ENCODE results near the gene PTPRS.
"Not testable (repeated sequence)": the region's sequence is repeated elsewhere in the genome, so short reads cannot be mapped to it uniquely, and the experiment has no call there.

The PTPRS gene

DNA sequence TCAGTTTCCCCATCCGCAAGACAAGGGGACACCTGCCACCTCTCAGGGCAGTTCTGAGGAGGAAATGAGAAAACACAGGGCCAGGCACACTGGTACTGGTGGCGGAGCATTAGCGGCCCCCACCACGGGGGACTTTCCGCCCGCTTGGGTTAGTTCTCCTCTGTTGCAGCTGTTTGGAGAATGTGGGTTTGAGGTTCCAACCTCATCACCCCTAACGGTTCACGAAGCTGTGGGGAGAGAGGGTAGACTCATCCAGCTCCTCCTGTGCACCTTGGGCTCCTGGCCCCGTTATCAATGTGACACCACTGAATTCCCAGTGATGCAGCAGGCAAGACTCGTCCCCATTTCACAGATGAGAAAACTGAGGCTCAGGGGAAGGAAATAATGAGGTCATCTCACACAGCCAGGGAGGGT, 10.3 kb downstream of the PTPRS start:
- TF ChIP-seq BHLHE40 (IDR thresholded peaks at IDR 0.05; ENCODE audit: borderline replicate concordance) (no peak), ARNT (IDR thresholded peaks at IDR 0.05) (no peak), SUZ12 (IDR thresholded peaks at IDR 0.05) (no peak), FOXK2 (IDR thresholded peaks at IDR 0.05) (no peak), CTBP1 (IDR thresholded peaks at IDR 0.05; ENCODE audit: borderline replicate concordance) (no peak), NFRKB (IDR thresholded peaks at IDR 0.05) (no peak), TARDBP (IDR thresholded peaks at IDR 0.05) (no peak), L3MBTL2 (conservative IDR thresholded peaks at IDR 0.05) (no peak), ELF4 (IDR thresholded peaks at IDR 0.05) (no peak), SP1 (IDR thresholded peaks at IDR 0.05) (no peak), FOXA1 (IDR thresholded peaks at IDR 0.05) (no peak), ZNF384 (IDR thresholded peaks at IDR 0.05) (no peak), HDGF (IDR thresholded peaks at IDR 0.05; ENCODE audit: borderline replicate concordance) (no peak), FOXM1 (IDR thresholded peaks at IDR 0.05; ENCODE audit: borderline replicate concordance) (no peak), PKNOX1 (IDR thresholded peaks at IDR 0.05) (no peak)
- no peak for DNase-seq (ENCODE audit: extremely low spot score)
- CTCF ChIA-PET: no interaction called here
- POLR2A ChIA-PET: no interaction called here

DNA sequence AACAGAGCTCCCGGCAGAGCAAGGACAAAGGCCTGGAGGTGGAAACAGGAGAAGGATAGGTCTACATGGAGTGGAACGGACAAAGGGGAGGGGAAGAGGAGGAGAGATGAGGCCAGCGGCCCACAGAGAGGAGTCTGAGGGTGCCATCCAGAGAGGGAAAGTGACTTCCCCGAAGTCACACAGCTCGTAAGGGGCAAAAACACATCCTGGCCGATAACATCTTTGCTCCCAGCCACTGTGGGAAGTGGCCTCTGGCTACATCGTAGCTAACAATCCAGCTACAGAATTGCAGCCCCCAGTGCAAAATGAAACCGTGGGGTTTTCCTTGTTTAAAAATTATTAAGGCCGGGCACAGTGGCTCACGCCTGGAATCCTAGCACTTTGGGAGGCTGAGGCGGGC, 11.5 kb downstream of the PTPRS start:
- ChIA-PET POLR2A (no interaction called here), CTCF (no interaction called here)
- TF ChIP-seq FOXK2 (IDR thresholded peaks at IDR 0.05): no peak
- no peak for TF ChIP-seq ELF4 (IDR thresholded peaks at IDR 0.05)
- no peak for TF ChIP-seq HDGF (IDR thresholded peaks at IDR 0.05; ENCODE audit: borderline replicate concordance)
- TF ChIP-seq PKNOX1 (IDR thresholded peaks at IDR 0.05): no peak
- no peak for TF ChIP-seq TARDBP (IDR thresholded peaks at IDR 0.05)
- no peak for TF ChIP-seq NFRKB (IDR thresholded peaks at IDR 0.05)
- no peak for TF ChIP-seq SP1 (IDR thresholded peaks at IDR 0.05)
- DNase-seq (ENCODE audit: extremely low spot score): no peak

DNA sequence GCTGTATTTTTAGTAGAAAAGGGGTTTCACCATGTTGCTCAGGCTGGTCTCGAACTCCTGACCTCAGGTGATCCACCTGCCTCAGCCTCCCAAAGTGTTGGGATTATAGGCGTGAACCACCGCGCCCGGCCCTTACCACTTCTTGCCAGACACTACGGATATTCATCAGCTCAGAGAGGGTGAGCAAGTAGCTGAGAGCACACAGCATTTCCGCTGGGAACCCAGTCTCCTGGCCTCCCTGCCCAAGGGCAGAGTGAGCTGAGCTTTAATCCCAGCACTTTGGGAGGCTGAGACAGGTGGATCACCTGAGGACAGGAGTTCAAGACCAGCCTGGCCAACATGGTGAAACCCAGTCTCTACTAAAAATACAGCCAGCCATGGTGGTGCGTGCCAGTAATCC, 12.2 kb downstream of the PTPRS start:
- POLR2A ChIA-PET; CTCF ChIA-PET; DNase-seq (ENCODE audit: extremely low spot score): not testable (repeated sequence)

DNA sequence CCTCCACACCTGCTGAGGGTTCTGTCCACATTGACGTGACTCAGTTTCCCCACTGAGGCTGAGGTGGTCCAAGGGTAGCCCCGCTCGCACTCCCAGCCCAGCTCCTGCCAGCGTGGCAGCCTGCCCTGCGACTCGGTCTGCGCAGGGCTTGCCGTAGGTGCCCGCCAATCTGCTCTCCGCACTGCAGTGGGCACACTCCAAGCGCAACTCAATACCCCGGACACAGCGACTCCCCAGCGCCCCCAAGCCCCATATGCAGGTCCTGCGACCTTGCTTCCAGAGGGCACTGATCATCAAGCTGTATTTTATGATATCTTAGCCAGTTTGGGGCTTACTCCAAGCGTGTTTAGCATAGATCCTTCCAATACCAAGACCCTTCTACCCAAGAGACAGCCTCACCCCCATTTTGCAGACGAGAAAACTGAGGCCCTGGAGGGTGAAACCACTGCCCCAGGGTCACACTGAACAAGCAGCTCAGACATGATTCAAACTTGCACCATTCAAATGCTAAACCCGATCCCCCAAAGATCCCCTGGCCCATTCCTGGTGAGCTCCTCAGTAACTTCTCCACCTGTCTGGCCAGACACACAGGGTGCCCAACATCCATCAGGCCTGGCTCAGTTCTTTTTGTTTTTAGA, 13.5 kb downstream of the PTPRS start:
- CTCF ChIA-PET: interaction anchor here (0.6 to 0.8 kb wide), 3 partner anchors 14 to 242 kb away, joined by 3 read pairs; partner anchors contain the start of gene PTPRS
- POLR2A ChIA-PET: no interaction called here
- no peak for TF ChIP-seq L3MBTL2 (conservative IDR thresholded peaks at IDR 0.05)
- no peak for TF ChIP-seq ZNF384 (IDR thresholded peaks at IDR 0.05)
- TF ChIP-seq ELF4 (IDR thresholded peaks at IDR 0.05): no peak
- no peak for TF ChIP-seq HDGF (IDR thresholded peaks at IDR 0.05; ENCODE audit: borderline replicate concordance)
- no peak for TF ChIP-seq TARDBP (IDR thresholded peaks at IDR 0.05)
- no peak for TF ChIP-seq PKNOX1 (IDR thresholded peaks at IDR 0.05)
- TF ChIP-seq BHLHE40 (IDR thresholded peaks at IDR 0.05; ENCODE audit: borderline replicate concordance): no peak
- TF ChIP-seq FOXK2 (IDR thresholded peaks at IDR 0.05): no peak
- no peak for TF ChIP-seq CTBP1 (IDR thresholded peaks at IDR 0.05; ENCODE audit: borderline replicate concordance)
- TF ChIP-seq FOXM1 (IDR thresholded peaks at IDR 0.05; ENCODE audit: borderline replicate concordance): no peak
- TF ChIP-seq SP1 (IDR thresholded peaks at IDR 0.05): no peak
- no peak for TF ChIP-seq ARNT (IDR thresholded peaks at IDR 0.05)
- no peak for TF ChIP-seq FOXA1 (IDR thresholded peaks at IDR 0.05)
- no peak for TF ChIP-seq NFRKB (IDR thresholded peaks at IDR 0.05)
- TF ChIP-seq SUZ12 (IDR thresholded peaks at IDR 0.05): no peak
- TF ChIP-seq LEF1 (IDR thresholded peaks at IDR 0.05; ENCODE audit: borderline replicate concordance): no peak
- DNase-seq (ENCODE audit: extremely low spot score): no peak

- DNase-seq (ENCODE audit: extremely low spot score): no peak
- POLR2A ChIA-PET: no interaction called here
- TF ChIP-seq FOXA1 (IDR thresholded peaks at IDR 0.05) (no peak), HDGF (IDR thresholded peaks at IDR 0.05; ENCODE audit: borderline replicate concordance) (no peak), TARDBP (IDR thresholded peaks at IDR 0.05) (no peak), SP1 (IDR thresholded peaks at IDR 0.05) (no peak), ELF4 (IDR thresholded peaks at IDR 0.05) (no peak), CTBP1 (IDR thresholded peaks at IDR 0.05; ENCODE audit: borderline replicate concordance) (no peak), BHLHE40 (IDR thresholded peaks at IDR 0.05; ENCODE audit: borderline replicate concordance) (no peak), SUZ12 (IDR thresholded peaks at IDR 0.05) (no peak), FOXM1 (IDR thresholded peaks at IDR 0.05; ENCODE audit: borderline replicate concordance) (no peak), PKNOX1 (IDR thresholded peaks at IDR 0.05) (no peak), LEF1 (IDR thresholded peaks at IDR 0.05; ENCODE audit: borderline replicate concordance) (no peak), FOXK2 (IDR thresholded peaks at IDR 0.05) (no peak), L3MBTL2 (conservative IDR thresholded peaks at IDR 0.05) (no peak)
- CTCF ChIA-PET: interaction anchor here (0.6 kb wide), 1 partner anchor 242 kb away, joined by 3 read pairs; no protein-coding TSS in a partner anchor
These were observed 14.1 kb downstream of the PTPRS start for GRCh38 chr19:5326545-5326944.

DNA sequence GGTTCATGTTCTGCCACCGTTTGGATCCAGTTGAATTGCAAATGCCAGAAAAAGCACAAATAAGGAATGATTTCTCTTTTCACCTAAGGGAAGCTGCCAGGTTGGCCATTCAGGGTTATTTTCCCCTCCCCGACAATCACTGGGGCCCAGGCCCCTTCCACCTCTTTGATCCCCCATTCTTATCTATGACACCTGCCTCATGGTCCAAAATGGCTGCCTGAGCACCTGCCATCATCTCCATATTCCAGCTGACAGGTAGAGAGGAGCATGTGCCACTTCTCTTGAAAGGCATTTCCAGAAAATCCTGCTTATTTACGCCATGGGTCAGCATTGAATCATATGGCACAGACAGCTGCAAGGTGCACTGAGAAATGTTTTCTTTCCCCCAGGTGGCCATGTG, 15.7 kb downstream of the PTPRS start:
- no peak for DNase-seq (ENCODE audit: extremely low spot score)
- ChIA-PET POLR2A (no interaction called here), CTCF (no interaction called here)
- TF ChIP-seq HDGF (IDR thresholded peaks at IDR 0.05; ENCODE audit: borderline replicate concordance) (no peak), ARNT (IDR thresholded peaks at IDR 0.05) (no peak), TARDBP (IDR thresholded peaks at IDR 0.05) (no peak), NFRKB (IDR thresholded peaks at IDR 0.05) (no peak), ZNF384 (IDR thresholded peaks at IDR 0.05) (no peak), FOXA1 (IDR thresholded peaks at IDR 0.05) (no peak), ELF4 (IDR thresholded peaks at IDR 0.05) (no peak), CTBP1 (IDR thresholded peaks at IDR 0.05; ENCODE audit: borderline replicate concordance) (no peak), SUZ12 (IDR thresholded peaks at IDR 0.05) (no peak), LEF1 (IDR thresholded peaks at IDR 0.05; ENCODE audit: borderline replicate concordance) (no peak), FOXM1 (IDR thresholded peaks at IDR 0.05; ENCODE audit: borderline replicate concordance) (no peak), BHLHE40 (IDR thresholded peaks at IDR 0.05; ENCODE audit: borderline replicate concordance) (no peak), SP1 (IDR thresholded peaks at IDR 0.05) (no peak), FOXK2 (IDR thresholded peaks at IDR 0.05) (no peak), L3MBTL2 (conservative IDR thresholded peaks at IDR 0.05) (no peak), PKNOX1 (IDR thresholded peaks at IDR 0.05) (no peak)

All from HEK293T (cell line).